SK-N-SH (cell line): Measurements from ENCODE around the gene ACBD6.

Experiments used
- CTCF ChIP-seq: fragments of 200-600 bp; sonication (generic); IDR thresholded peaks from 2 replicates; pipeline ENCODE4 v1.6.1; 2017; ENCODE audit warnings: antibody characterized with exemption, mild to moderate bottlenecking, moderate library complexity
- EP300 ChIP-seq, 2 experiments: IDR thresholded peaks; 2 replicates each; pipeline versions ENCODE4 v1.4.0 to v1.6.1; 2012; ENCODE audit warnings: borderline replicate concordance in 1 of 2, low read depth in 1 of 2, low read length in 1 of 2
- MXI1 ChIP-seq: IDR thresholded peaks from 2 replicates; pipeline ENCODE4 v1.6.1; 2012; ENCODE audit warnings: mild to moderate bottlenecking, low read depth, low read length, improper control_type of control experiment
- POLR2AphosphoS5 ChIP-seq: IDR thresholded peaks from 2 replicates; pipeline ENCODE4 v1.6.1; 2012; ENCODE audit warnings: low read depth, low read length
- RAD21 ChIP-seq: IDR thresholded peaks from 2 replicates; pipeline ENCODE4 v1.6.1; 2012; ENCODE audit warnings: mild to moderate bottlenecking, low read length
- REST ChIP-seq: IDR thresholded peaks from 2 replicates; pipeline ENCODE4 v1.6.1; 2012; ENCODE audit warnings: mild to moderate bottlenecking, low read depth, low read length, moderate library complexity
- RFX5 ChIP-seq: IDR thresholded peaks from 2 replicates; pipeline ENCODE4 v1.6.1; 2012; ENCODE audit warnings: mild to moderate bottlenecking, improper control_type of control experiment, low read length
- YY1 ChIP-seq: IDR thresholded peaks from 2 replicates; pipeline ENCODE4 v1.4.0; 2012; ENCODE audit warnings: low read depth, mild to moderate bottlenecking

DNA sequence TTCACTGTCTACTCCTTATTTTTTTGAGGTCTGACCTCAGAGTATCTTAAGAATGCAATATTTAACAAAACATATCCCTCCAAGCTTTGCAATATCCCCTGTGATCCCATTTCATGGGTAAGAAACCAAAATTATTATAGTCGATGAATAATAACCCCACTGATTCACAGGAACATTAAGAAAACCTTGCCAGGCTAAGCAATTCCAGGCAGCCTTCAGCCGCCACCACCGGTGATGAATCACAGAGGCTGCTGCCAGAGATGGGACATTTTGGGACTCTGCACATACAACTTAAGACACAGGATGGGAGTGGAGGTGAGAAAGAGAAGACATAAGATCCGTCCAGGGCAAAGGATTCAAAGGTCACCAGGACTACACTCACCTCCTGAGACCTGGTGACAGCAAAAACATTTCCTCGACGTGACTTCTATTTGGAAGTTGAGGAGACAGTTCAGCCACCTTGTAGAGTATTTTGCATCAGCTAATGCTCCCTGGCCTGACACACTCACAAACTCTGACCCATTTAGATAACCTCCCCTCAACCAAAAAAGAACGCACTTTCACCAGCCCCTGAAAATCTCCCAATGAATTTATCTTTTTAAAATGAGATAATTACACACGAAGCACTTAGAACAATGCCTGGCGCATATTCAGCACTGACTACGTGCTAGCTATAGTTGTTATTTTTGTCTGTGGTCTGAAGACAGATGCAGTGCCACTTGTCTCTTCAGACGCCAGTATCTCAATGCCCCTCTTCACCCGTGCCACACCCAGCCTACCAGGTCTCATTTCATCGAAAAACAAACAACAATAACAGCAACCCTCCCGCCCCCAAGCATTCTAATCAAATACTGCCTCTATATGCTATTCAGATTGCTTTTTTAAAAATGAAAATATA, 38.6 kb upstream of the ACBD6 start:
- no peak for TF ChIP-seq CTCF
- TF ChIP-seq REST = no peak
- TF ChIP-seq RFX5 = no peak
- no peak for TF ChIP-seq RAD21
- TF ChIP-seq POLR2AphosphoS5 = no peak
- TF ChIP-seq MXI1 = no peak
- no peak for TF ChIP-seq YY1
- no peak for TF ChIP-seq EP300 (IDR thresholded peaks at IDR 0.05; ENCODE audit: borderline replicate concordance in 1 of 2, low read depth in 1 of 2, low read length in 1 of 2)
